ENCODE results near the gene TRAPPC10.
"Not testable (repeated sequence)": the region's sequence is repeated elsewhere in the genome, so short reads cannot be mapped to it uniquely, and the experiment has no call there.

The TRAPPC10 gene

DNA sequence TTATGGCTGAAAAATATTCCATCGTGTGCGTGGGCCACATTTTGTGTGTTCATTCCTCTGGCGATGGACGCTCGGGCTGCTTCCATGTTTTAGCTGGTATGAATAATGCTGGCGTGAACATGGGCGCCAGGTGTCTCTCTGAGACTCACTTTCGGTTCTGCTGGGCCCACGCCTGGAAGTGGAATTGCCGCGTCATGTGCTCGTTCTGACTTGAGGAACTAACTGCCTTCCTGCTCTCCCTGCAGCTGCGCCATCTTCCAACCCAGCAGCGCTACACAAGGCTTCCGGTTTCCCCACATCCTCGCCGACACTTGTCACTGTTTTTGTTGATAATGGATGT lies 141.8 kb downstream of the TRAPPC10 start:
- not testable (repeated sequence) for DNase-seq

DNA sequence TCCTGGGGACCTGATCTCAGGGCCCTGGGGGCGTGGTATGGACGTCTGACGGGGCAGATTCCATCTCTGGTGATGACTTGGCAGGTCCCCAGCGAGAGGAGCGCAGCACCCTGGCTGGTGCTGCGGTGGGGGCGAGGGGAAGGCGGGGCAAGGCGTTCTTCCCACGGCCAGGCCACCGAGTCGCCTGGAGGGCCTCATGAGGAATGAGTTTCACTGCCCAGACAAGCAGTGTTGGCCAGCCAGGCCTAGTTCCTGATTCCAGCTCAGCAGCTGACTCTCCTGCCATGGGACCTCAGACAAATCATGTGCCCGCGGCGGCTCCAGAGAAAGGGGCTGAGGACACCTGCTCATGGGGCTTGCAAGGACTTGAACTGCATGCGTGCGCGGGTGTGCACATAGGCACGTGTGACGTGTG lies 142.7 kb downstream of the TRAPPC10 start:
- not testable (repeated sequence) for DNase-seq

GRCh38 chr21:44155231-44155993 lies 143.3 kb downstream of the TRAPPC10 start:
- not testable (repeated sequence) for DNase-seq

DNA sequence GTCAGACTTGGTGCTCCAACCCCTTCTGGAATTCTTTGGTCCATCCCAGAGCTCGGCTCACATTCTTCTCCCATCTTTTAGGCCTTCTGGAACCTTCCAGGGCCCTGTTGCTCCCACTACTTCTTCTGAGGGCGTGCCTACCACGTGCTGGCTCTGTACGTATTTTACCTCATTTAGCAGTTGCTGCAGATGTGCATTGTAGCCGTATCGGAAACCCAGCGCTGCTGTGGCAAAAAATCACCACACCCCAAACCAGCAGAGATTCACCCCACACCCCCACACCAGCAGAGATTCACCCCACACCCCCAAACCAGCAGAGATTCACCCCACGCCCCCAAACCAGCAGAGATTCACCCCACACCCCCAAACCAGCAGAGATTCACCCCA lies 143.9 kb downstream of the TRAPPC10 start:
- not testable (repeated sequence) for DNase-seq
